ENCODE measurements around the gene RACGAP1. TPM values are rescaled to one million over a fixed set of nuclear protein-coding genes. Genes with fewer than 3 reads are reported as not detected.
A peak's percentile ranks its signal among the peaks of the same experiment; 100 is the strongest.

The RACGAP1 gene
- total and polyA plus RNA-seq, 4 experiments from 2014 or later: 8.5 to 14.7 (median 11.1) TPM

GRCh38 chr12:50069069-50069468, 43.8 kb upstream of the RACGAP1 start:
- Mint-ChIP-seq H3K27ac (no peak overlapping the region), H3K36me3 (no peaks in the 10 kb centered on the region), H3K4me1 (peaks cover 4 to 9% (median 6%) of the 10 kb centered on the region in 4 donors), H3K27me3 (peaks cover 4 to 6% of the 10 kb centered on the region in 2 donors), H3K4me3 (no peak overlapping the region), H3K9me3 (no peaks in the 10 kb centered on the region)
- Histone ChIP-seq H3K4me1 (ENCODE audit: insufficient read depth, low read length) (no peaks in the 10 kb centered on the region), H3K9me3 (ENCODE audit: control insufficient read depth in 1 of 2, low read length in 2 of 2) (no peaks in the 10 kb centered on the region), H3K27ac (ENCODE audit: low read depth, low read length) (no peak overlapping the region), H3K27me3 (ENCODE audit: insufficient read depth, low read length) (no peaks in the 10 kb centered on the region), H3K36me3 (ENCODE audit: insufficient read depth, low read length) (no peaks in the 10 kb centered on the region), H3K4me3 (ENCODE audit: low read length in 2 of 2) (no peak overlapping the region)
- POLR2A ChIA-PET (ENCODE audit: partially characterized antibody): no interaction called here
- CTCF ChIA-PET (ENCODE audit: partially characterized antibody): interaction anchor here (0.6 to 8.6 kb wide), 15 partner anchors 10 to 122 kb away, joined by 3 to 88 read pairs (median 5); partner anchors contain the start of genes COX14 and RACGAP1
- intact Hi-C loops (cut with micrococcal nuclease): no loop called here
- DNase-seq: no peak

GRCh38 chr12:50066402-50066801, 41.1 kb upstream of the RACGAP1 start:
- Mint-ChIP-seq H3K27ac (no peak overlapping the region), H3K4me3 (no peak overlapping the region), H3K9me3 (no peaks in the 10 kb centered on the region), H3K36me3 (no peaks in the 10 kb centered on the region), H3K4me1 (peaks cover 4 to 9% (median 6%) of the 10 kb centered on the region in 4 donors), H3K27me3 (peaks cover 10 to 18% of the 10 kb centered on the region in 2 donors)
- DNase-seq: no peak
- Histone ChIP-seq H3K4me1 (ENCODE audit: insufficient read depth, low read length) (no peaks in the 10 kb centered on the region), H3K9me3 (ENCODE audit: control insufficient read depth in 1 of 2, low read length in 2 of 2) (no peaks in the 10 kb centered on the region), H3K4me3 (ENCODE audit: low read length in 2 of 2) (no peak overlapping the region), H3K27ac (ENCODE audit: low read depth, low read length) (no peak overlapping the region), H3K27me3 (ENCODE audit: insufficient read depth, low read length) (no peaks in the 10 kb centered on the region), H3K36me3 (ENCODE audit: insufficient read depth, low read length) (no peaks in the 10 kb centered on the region)
- ChIA-PET POLR2A (ENCODE audit: partially characterized antibody) (no interaction called here), CTCF (ENCODE audit: partially characterized antibody) (interaction anchor here (1.0 to 6.9 kb wide), 9 partner anchors 8 to 100 kb away, joined by 3 to 65 read pairs (median 4); partner anchors contain the start of gene SMARCD1)
- intact Hi-C loops (cut with micrococcal nuclease): no loop called here

GRCh38 chr12:50065726-50066310, 40.5 kb upstream of the RACGAP1 start:
- no peak overlapping the region for H3K27ac Mint-ChIP-seq
- H3K36me3 Mint-ChIP-seq: no peaks in the 10 kb centered on the region

DNA sequence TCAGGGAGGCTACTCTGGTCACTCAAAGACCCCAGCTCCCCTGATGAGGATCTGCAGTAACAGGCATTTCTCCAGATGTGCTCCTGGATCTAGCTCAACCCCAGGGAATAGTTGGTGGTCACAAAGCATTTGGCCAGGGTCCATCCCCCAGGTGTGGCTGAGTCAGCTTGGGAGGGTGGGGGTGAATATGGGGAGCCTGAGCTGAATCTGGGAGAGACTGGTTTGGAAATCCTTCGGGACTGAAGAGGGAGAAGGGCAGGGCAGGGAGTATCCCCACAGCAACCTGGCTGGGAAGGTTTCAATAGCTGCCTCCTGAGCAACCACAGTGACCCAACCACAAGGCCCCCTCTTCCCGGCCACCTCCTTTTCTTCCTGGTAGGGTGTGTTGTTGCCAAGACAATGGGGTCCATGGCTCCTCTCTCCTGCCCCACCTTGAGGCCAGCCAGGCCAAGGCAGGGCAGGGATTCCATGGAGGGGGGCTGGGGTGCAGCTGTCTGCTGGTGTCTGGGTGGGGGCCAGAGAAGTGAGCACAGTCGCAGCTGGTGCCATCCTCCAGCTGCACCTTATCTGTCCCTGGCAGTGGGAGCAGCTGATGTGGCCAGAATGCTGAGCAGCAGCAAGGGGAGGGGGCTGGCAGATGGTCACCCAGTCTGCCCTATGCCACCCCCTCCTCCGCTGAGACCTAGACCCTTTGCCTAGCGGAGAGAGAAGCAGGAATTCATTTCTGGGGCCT, 37.6 kb upstream of the RACGAP1 start:
- no peaks in the 10 kb centered on the region for H3K9me3 Mint-ChIP-seq
- no peaks in the 10 kb centered on the region for H3K9me3 ChIP-seq (ENCODE audit: control insufficient read depth in 1 of 2, low read length in 2 of 2)
- peaks cover 6% of the 10 kb centered on the region for H3K27me3 ChIP-seq (ENCODE audit: insufficient read depth, low read length)
- ChIA-PET CTCF (ENCODE audit: partially characterized antibody) (interaction anchor here (0.5 to 4.2 kb wide), 5 partner anchors 8 to 1006 kb away, joined by 3 to 21 read pairs (median 5); no protein-coding TSS in a partner anchor), POLR2A (ENCODE audit: partially characterized antibody) (no interaction called here)
- peaks cover 6% of the 10 kb centered on the region for H3K4me1 ChIP-seq (ENCODE audit: insufficient read depth, low read length)
- intact Hi-C loops (cut with micrococcal nuclease): no loop called here
- no peak overlapping the region for H3K27ac Mint-ChIP-seq
- peaks cover 27 to 32% of the 10 kb centered on the region in 2 donors for H3K27me3 Mint-ChIP-seq
- peaks cover 4 to 18% (median 10%) of the 10 kb centered on the region in 4 donors for H3K4me1 Mint-ChIP-seq
- no peak overlapping the region for H3K4me3 ChIP-seq (ENCODE audit: low read length in 2 of 2)
- H3K27ac ChIP-seq (ENCODE audit: low read depth, low read length): no peak overlapping the region
- no peaks in the 10 kb centered on the region for H3K36me3 ChIP-seq (ENCODE audit: insufficient read depth, low read length)
- DNase-seq: no peak
- H3K36me3 Mint-ChIP-seq: no peaks in the 10 kb centered on the region
- no peak overlapping the region for H3K4me3 Mint-ChIP-seq

More at GRCh38 chr12:50065726-50066310, 40.5 kb upstream of the RACGAP1 start:
- Mint-ChIP-seq H3K4me1 (peaks cover 4 to 9% (median 8%) of the 10 kb centered on the region in 4 donors), H3K27me3 (peaks cover 14 to 23% of the 10 kb centered on the region in 2 donors), H3K9me3 (no peaks in the 10 kb centered on the region), H3K4me3 (no peak overlapping the region)
- Histone ChIP-seq H3K27ac (ENCODE audit: low read depth, low read length) (no peak overlapping the region), H3K27me3 (ENCODE audit: insufficient read depth, low read length) (no peaks in the 10 kb centered on the region), H3K4me3 (ENCODE audit: low read length in 2 of 2) (no peak overlapping the region), H3K4me1 (ENCODE audit: insufficient read depth, low read length) (no peaks in the 10 kb centered on the region), H3K9me3 (ENCODE audit: control insufficient read depth in 1 of 2, low read length in 2 of 2) (no peaks in the 10 kb centered on the region), H3K36me3 (ENCODE audit: insufficient read depth, low read length) (no peaks in the 10 kb centered on the region)
- no peak for DNase-seq
- intact Hi-C loops (cut with micrococcal nuclease): no loop called here
- ChIA-PET CTCF (ENCODE audit: partially characterized antibody) (interaction anchor here (0.9 to 6.9 kb wide), 9 partner anchors 9 to 249 kb away, joined by 3 to 65 read pairs (median 4); partner anchors contain the start of gene SMARCD1), POLR2A (ENCODE audit: partially characterized antibody) (no interaction called here)

- CTCF ChIA-PET (ENCODE audit: partially characterized antibody): interaction anchor here (0.9 to 4.2 kb wide), 4 partner anchors 9 to 304 kb away, joined by 3 to 21 read pairs (median 6); no protein-coding TSS in a partner anchor
- Histone ChIP-seq H3K27ac (ENCODE audit: low read depth, low read length) (no peak overlapping the region), H3K4me3 (ENCODE audit: low read length in 2 of 2) (no peak overlapping the region), H3K4me1 (ENCODE audit: insufficient read depth, low read length) (peaks cover 7% of the 10 kb centered on the region), H3K9me3 (ENCODE audit: control insufficient read depth in 1 of 2, low read length in 2 of 2) (no peaks in the 10 kb centered on the region), H3K27me3 (ENCODE audit: insufficient read depth, low read length) (peaks cover 7% of the 10 kb centered on the region), H3K36me3 (ENCODE audit: insufficient read depth, low read length) (no peaks in the 10 kb centered on the region)
- H3K27ac Mint-ChIP-seq: peak overlapping the region in 1 of 7 donors; percentile 38
- H3K9me3 Mint-ChIP-seq: no peaks in the 10 kb centered on the region
- no peak overlapping the region for H3K4me3 Mint-ChIP-seq
- intact Hi-C loops (cut with micrococcal nuclease): no loop called here
- no peaks in the 10 kb centered on the region for H3K36me3 Mint-ChIP-seq
- peaks cover 4 to 20% (median 11%) of the 10 kb centered on the region in 4 donors for H3K4me1 Mint-ChIP-seq
- no peak for DNase-seq
- POLR2A ChIA-PET (ENCODE audit: partially characterized antibody): interaction anchor here (0.5 kb wide), 1 partner anchor 90 kb away, joined by 3 read pairs; no protein-coding TSS in a partner anchor
- peaks cover 27 to 33% of the 10 kb centered on the region in 2 donors for H3K27me3 Mint-ChIP-seq
Measured at GRCh38 chr12:50061946-50062686, 36.8 kb upstream of the RACGAP1 start.

DNA sequence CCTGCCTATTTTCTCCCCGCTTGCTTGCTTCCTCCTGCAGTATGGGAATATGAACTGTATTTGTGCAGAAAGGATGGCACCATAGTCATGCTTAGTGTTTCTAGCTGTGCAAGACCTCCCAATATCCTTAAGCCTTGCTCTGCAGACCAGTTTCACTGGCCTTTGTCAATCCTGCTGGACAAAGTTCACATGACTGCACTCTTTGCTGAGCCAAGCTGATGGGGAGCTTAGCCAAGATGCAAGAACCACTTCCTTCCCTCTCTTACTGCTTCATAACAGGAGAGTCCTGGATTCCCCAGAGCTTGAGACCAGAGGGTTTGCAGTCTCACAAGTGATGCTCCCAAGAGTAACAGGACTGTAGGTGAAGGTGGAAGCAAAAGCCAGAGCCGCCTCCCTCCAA, 35.9 kb upstream of the RACGAP1 start:
- DNase-seq: no peak
- no peak overlapping the region for H3K27ac Mint-ChIP-seq
- POLR2A ChIA-PET (ENCODE audit: partially characterized antibody): no interaction called here
- no peaks in the 10 kb centered on the region for H3K9me3 Mint-ChIP-seq
- H3K4me1 Mint-ChIP-seq: peaks cover 11 to 30% (median 19%) of the 10 kb centered on the region in 4 donors
- H3K4me3 ChIP-seq (ENCODE audit: low read length in 2 of 2): no peak overlapping the region
- peaks cover 16% of the 10 kb centered on the region for H3K4me1 ChIP-seq (ENCODE audit: insufficient read depth, low read length)
- no peaks in the 10 kb centered on the region for H3K9me3 ChIP-seq (ENCODE audit: control insufficient read depth in 1 of 2, low read length in 2 of 2)
- peaks cover 11% of the 10 kb centered on the region for H3K27me3 ChIP-seq (ENCODE audit: insufficient read depth, low read length)
- no peak overlapping the region for H3K27ac ChIP-seq (ENCODE audit: low read depth, low read length)
- peak overlapping the region in 1 of 8 donors; percentile 2 for H3K4me3 Mint-ChIP-seq
- no peaks in the 10 kb centered on the region for H3K36me3 Mint-ChIP-seq
- CTCF ChIA-PET (ENCODE audit: partially characterized antibody): interaction anchor here (1.2 to 4.2 kb wide), 2 partner anchors 9 to 22 kb away, joined by 4 to 21 read pairs; no protein-coding TSS in a partner anchor
- intact Hi-C loops (cut with micrococcal nuclease): no loop called here
- H3K27me3 Mint-ChIP-seq: peaks cover 34 to 41% of the 10 kb centered on the region in 2 donors
- H3K36me3 ChIP-seq (ENCODE audit: insufficient read depth, low read length): no peaks in the 10 kb centered on the region
